NCI-H146 treated with DMSO at 0.1 percent for 48 hours (cell line): Measurements from ENCODE around the gene ZNF330.

Source experiments
- DNase-seq: peaks from one replicate; lab custom pipeline; 2025; ENCODE audit not compliant: unreplicated experiment; lab: John Stamatoyannopoulos, UW

Gene ZNF330

DNA sequence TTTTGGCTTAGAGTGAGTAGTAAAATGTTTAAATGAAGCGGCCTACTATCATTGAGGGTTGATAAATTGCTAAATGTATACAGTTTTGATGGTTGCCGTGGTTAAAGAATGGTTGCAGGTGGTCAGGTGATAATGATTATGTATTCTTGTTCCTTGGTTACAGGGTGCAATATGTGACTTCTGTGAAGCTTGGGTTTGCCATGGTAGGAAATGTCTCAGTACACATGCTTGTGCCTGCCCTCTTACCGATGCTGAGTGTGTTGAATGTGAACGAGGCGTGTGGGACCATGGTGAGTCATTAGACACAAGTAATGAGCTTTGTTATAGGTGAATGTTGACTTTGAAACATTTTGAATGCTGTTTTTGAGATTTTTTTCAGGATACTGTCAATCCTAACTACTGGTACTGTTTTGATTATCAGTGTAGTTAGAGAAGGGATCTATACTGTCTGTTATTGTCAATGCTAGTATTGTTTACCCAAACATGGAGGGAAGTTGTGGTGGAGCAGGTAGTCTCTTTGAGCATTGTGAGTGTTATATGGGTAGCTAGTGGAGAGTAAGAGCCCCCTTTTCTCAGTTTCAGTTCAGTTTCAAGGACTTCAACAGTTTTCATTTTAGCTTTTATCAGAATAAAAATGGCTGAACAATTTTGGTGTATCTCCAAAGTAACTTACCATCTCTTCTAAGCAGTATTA, 8.9 kb downstream of the ZNF330 start:
- DNase-seq: no peak

DNA sequence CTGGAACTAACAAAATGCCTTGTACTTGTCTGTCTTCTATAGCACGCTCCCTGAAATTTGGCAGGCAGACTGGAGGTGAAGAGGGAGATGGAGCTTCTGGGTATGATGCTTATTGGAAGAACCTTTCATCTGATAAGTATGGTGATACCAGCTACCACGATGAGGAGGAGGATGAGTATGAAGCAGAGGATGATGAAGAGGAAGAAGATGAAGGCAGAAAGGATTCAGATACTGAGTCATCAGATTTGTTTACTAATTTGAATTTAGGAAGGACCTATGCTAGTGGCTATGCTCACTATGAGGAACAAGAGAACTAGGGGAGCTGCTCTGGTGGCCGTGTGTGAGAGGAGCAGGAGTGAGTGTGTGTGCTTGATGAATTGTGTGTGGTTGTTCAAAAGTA, 13.0 kb downstream of the ZNF330 start:
- no peak for DNase-seq

DNA sequence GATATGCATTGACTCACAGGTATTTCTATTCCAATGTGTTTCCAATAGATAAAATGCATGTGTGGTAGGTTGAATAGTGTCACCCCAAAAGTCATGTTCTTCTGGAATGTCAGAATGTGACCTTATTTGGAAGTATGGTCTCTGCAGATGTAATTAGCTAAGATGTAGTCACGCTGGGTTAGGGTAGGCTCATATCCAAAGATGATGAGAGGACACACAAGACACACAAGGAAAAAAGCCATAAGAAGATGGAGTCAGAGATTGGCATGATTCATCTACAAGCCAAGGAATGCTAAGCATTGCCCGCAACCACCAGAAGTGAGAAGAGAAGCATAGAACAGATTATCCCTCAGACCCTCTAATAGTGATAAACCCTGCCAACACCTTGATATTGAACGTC, 17.5 kb downstream of the ZNF330 start:
- no peak for DNase-seq

DNA sequence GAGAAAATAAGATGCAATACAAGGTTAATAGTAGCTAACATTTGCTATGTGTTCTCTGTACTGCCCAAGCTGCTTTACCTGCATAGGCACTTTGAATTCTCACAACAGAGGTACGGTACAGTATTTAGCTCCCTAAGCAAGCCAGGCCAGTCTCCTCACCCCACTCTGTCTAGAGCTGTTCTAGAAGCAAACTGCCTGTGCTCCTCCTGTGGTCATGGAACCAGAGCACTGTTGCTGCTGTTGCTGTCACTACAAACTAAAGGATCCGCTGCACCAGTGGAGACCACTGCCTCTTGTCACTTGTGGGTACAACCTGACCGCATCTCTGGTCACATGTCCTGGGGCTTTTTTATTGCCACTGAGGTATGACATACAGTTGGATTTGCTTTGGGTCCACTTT, 19.6 kb downstream of the ZNF330 start:
- no peak for DNase-seq

DNA sequence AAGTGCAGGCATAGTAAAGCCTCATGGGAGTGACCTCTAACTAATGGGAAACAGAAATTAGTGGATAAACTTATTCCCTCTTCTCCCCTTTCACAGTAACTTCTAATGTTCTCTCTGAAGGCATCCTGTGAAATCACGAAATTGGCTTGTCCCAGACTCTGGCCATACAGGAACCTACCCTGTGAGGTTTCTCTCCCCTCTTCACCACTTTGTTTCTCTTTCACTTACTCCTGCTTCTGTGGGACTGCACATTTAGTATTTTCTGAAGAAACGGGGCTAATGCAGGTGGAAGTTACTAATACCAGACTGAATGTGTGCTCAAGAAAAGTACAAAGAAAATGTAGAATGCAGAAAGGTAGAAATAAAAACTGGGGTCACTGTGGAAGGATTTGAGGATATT, 20.0 kb downstream of the ZNF330 start:
- DNase-seq: no peak

DNA sequence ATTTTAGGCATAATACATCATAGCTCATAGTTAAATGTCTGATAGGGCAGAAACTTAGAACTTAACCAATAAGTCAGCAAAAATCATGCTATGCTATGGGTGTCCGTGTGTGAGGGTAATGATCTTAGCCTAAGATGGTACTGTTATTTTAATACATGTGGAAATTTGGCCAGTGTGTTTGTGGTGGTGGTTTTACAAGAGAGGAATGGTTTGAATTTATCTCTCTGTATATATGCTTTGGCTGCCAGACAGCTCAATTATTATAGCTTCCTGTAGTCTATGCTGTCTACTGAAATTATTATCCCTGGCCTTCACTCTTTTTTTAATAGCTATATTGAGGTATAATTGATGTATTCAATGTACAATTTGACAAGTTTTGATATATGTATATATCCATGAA, 21.3 kb downstream of the ZNF330 start:
- no peak for DNase-seq

DNA sequence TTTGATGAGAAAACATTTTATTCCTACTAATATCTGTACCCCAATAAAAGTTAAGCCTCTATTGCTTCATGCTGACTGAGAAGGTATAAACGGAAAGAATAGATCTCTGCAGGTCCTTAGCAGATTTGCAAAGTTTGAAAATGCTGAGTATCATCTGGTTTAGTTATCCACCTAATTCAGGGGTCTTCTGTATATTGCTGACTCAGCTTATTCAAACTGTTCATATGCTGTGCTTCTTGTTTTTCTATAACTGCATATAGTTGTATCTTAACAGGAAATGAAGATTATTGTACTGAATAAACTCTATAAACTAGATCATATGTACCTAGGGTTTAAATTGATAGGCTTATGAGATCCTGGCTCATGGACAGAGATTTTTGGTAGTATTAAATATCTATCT, 23.7 kb downstream of the ZNF330 start:
- no peak for DNase-seq

DNA sequence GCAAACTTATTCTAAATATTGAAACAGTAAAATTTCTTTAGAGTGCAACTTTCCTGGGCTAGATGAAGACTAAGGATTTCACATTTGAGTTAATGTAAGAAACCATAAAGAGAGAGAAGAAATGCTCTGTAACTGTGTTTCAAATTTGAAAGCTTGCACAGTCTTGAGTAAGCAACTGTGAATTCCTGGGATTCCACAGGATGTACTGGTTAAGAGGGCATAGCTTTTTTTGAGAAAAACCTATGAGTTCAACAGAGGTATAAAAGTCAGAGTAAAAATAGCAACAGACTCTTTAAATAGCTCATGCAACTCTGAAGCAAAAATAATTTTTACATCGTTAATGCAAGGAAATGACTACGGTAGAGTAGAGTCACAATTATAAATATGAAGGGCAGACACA, 25.5 kb downstream of the ZNF330 start:
- DNase-seq: no peak

DNA sequence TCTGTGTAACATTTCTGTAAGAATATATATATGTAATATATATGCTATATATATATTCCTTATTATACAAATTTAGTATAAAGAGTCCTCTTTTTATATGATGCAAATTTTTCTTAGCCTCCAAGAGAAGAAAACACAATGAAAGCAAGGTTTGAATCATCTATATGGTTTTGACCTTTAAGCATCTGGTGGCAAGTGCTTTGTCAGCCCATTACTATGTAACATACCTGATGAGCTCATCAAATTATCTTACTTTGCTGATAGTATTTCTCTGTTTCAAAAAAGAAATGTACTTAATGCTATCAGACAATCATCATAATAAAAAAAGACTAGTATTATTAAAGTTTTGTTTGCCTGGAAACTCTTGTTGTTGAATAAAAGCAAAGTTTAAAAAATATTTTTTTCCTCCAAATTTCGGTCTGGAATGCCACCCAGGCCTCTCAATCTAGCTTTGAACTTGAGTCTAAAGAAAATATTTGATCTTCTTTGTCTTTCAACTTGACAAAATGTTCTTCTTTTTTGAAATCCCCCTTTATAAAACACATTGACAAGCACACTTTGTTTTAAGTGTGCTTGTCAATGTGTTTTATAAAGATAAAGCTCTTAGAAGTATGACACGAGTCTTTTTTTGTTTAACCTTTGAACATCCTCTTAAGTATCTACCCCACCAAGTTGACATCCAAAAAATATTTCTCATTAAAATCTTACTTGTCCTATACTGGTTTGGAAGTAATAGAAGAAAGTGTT, 26.2 kb downstream of the ZNF330 start:
- DNase-seq: no peak

DNA sequence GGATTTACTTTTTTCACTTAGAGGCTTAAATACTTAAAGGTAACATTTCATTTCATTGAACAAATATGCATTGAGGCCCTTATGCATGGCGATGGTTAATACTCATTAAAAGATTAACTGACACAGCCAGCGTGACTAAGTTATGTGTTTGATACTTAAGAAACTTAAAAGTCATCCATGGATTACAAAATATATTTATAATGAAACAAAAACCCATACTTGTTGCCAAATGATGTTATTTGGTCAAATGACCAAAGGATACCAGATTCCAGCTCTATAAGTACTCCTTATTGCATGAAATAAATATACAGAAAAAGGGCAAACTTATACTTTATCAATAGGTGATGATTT, 26.7 kb downstream of the ZNF330 start:
- DNase-seq: no peak

DNA sequence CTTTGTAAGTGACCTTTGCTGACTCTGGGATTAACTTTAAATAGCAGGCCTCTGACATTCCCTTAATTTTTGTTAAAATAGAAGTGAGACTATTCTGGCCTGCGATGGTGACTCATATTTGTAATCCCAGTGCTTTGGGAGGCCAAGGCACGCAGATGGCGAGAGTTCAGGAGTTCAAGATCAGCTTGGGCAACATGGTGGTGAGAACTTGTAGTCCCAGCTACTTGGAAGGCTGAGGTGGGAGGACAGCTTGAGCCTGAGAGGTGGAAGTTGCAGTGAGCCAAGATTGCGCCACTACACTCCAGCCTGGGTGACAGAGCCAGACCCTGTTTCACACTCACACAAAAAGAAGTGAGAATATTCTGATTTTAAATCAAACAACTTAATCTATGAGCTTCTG, 27.3 kb downstream of the ZNF330 start:
- DNase-seq: no peak

DNA sequence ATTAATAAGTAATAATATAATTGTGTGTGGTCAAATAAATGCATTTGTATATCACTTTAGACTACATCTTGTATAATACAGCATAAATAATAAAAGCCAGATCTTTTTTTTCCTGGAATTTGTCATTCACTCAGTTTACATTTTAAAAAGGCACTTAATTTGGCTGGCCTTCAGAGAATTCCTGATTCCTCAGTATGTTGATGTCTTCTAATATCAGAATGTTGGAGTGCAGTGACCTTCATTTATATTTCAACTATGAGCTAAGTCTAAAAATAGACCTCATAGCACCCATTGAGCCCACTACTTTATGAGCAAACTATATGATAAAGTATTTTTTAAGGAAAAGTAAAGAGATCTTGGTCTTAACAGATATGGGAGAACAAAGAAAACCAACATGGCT, 27.8 kb downstream of the ZNF330 start:
- no peak for DNase-seq

DNA sequence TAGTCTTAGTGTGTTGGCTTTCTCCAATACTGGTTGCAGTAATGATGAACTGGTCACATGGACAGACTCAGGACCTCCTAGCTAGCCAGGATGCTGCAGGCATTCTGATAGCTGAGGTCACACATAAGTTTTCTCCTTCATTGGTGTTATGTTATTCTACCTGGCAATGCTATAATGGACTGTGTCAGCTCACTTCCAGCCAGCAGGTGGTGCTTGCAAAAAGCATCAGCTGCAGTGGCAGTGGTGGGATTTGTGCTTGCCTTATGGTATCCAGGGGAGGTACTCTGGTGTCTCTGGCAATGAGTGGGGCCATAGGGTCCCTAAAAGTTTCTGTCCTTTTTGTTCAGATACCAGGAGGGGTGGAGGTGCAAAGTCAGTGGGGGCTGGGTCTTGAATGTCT, 33.6 kb downstream of the ZNF330 start:
- no peak for DNase-seq

DNA sequence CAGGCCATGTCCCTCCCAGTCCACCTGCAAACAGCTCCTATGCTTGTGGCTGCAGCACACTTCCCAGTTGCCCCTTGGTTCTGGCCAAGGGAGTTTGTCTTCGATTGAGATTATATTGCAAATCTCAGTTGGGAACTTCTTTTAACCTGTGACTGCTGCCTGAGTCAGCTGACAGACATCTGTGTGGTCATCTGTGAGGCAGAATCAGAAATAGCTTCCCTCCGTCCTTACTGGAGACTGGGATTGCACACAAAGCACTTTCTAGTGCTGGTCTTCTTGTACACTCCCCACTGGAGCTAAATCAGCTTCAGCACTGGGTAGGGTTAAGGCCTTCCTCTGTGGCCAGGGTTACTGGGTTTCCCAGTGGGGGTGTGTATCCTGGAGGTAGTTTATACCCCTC, 34.3 kb downstream of the ZNF330 start:
- DNase-seq: no peak

DNA sequence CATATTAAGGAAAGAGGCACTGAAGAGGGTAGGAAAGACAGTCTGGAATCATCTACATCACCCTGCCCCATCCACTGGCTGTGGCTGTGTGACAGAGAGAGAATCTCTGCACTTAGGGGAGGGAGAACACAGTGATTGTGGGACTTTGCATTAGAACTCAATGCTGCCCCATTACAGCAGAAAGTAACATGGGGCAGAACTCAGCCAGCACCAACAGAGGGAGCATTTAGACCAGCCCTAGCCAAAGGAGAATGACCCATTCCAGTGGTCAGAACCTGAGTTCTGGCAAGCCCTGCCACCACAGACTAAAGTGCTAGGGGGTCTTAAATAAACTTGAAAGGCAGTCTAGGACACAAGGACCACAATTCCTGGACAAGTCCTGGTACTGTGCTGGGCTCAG, 37.9 kb downstream of the ZNF330 start:
- no peak for DNase-seq

DNA sequence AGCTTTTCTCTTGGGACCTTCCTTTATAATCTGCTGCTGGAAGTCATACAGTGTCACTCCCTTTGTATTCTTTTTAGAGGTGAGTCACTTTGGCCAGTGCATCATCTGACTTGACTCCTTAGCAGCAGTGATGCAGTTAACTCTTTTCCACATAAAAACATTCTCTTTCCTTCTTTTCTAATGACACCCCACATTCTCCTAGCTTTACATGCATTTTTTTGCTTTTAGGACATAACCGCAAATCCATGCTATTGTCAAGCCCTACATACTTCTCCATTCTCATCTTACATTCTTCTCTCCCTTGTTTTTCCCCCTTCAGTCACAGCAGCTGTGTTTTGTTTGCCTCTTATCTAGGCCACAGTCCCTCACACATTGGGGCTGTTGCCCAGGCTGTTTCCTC, 55.1 kb downstream of the ZNF330 start:
- no peak for DNase-seq

DNA sequence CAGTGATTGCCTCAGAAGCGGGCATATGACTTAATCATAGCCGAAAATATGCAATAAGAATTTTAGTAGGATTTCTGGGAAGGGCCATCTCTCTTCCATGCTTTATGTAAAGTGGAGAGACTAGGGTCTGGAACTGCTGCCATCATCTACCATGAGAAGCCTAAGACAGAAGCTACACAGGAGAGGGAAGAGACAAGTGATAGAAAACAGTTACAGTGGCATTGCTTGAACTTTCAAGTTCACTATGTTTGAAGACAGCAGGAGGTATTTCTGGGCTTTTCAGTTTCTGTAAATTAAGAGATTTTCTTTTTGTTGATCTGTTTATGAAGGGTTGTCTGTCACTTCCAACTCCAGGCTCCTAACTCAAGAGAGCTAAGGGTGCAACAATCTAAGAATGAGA, 62.5 kb downstream of the ZNF330 start:
- DNase-seq: no peak

DNA sequence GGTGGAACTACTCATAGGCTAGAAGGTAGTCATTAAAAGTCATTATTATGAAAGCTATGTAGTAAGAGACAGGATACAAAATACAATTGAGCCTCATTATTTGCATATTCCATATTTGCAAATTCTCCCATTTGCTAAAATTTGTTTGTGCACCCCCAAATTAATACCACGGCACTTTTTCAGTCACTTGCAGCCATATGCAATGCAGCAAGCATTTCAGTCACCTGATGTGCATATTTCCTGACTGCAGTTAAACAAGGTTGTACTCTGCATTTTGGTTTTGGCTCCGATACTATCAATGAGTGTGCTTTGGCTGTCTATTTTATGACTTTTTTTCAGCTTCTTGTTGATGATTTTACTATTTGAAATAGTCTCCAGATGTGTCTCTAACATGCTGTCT, 62.9 kb downstream of the ZNF330 start:
- DNase-seq: no peak
